HG03342 (cell line): ENCODE results near the gene MSX1.

ENCODE experiments used
- ATAC-seq: cut with Tn5 transposase; IDR thresholded peaks from one replicate; pipeline ENCODE4 v1.9.1; 2021; ENCODE audit warnings: mild to moderate bottlenecking, moderate library complexity; ENCODE audit not compliant: unreplicated experiment

MSX1 gene

DNA sequence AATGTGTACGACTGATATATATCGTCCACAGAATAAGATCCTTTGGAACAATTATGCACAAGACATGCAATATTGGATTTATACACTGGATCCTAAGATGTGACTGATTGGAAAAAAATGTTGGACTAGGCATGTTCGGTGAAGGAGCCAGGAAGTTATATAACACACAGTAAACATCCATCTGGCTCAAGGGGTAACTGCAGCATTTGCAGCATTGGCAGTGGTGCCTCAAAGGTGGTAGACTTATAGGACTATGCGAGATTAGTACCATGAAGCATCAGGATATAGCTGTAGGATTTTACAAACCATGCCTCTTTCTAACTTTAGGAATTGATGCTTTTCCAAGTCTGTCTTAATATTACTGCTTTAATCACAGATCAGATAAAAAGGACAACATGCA is 34.3 kb downstream of the MSX1 start:
- no peak for ATAC-seq

DNA sequence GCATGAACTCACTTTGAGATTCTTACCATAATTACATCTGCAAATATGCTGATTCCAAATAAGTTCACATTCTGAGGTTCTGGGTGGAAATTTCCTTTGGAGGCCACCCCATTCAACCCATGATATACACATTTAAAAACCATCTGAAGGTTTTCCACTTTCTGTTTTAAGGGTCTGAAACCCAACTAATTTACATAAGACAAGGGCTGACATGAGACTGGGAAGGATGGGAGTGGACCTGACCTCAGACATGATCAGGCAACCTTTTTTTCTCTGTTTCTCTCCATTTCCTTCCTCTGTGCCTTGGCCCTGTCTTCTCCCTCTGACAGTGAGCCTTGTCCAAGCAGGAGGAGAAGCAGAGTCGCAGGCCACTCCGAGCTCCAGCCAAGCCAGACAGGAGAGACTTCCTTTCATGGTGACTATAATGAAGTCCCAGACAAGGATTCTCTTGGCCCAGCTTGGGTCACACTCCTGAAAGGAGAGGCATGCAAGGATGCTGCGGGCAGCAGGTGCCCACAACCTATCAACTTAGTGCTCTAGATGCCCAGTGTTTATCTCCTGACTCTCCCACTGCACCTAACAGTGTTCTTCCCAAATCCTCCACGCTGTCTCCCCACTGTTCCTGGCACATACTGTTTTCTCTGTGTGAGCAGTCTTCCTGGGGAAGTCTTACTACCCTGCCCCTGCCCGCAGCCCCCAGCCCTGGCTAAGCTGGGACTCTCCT is 39.9 kb downstream of the MSX1 start:
- no peak for ATAC-seq

DNA sequence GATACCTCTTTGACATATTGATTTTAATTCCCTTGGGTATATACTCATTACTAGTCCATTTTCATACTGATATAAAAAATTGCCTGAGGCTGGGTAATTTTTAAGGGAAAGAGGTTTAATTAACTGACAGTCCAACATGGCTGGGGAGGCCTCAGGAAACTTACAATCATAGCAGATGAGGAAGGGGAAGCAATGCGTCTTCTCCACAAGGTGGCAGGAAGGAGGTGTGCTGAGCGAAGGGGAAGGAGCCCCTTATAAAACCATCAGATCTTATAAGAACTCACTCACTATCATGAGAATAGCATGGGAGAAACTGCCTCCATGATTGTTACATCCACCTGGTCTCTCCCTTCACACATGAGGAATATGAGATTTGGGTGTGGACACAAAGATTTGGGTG is 42.4 kb downstream of the MSX1 start:
- ATAC-seq = no peak

DNA sequence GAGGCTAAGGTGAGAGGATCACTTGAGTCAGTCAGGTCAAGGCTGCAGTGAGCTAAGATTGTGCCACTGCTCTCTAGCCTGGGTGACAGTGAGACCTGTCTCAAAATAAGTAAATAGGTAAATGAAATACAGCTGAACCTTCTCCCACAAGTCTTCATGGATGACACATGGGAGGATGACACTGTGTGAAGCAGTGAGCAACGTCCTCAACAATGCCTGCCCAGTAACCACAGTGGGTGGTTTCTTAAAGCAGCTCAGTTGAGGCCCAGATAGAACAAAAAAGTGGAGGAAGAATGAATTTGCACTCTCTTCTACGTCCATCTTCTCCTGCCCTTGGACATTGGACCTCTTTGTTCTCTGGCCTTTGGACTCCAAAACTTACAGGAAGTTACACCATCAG is 52.7 kb downstream of the MSX1 start:
- no peak for ATAC-seq

DNA sequence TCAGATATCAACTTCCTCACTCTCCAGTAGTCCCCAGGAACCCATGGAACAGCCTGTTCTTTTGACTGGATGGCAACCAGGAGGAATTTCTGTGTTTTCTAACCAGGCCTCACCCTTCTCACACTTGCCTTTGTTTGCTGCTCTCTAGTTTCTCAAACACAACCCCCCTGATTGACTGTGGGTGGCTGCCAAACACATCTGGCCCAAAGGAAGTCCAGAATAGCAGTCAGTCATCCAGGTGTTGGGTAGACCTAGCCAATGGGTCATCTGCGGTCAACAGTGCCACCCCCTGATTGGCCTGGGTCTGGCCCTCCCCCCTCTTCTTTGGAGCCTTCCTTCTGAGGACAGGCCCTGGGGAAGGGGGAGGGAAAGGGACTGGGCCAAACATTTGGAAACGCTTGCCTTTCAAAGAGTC is 53.7 kb downstream of the MSX1 start:
- no peak for ATAC-seq
